Lower lobe of right lung (tissue), 2 donors: ENCODE data around the gene VPS26A. TPM values are rescaled to one million over a fixed set of nuclear protein-coding genes. Genes with fewer than 3 reads are reported as not detected.
"Not testable (repeated sequence)": the region's sequence is repeated elsewhere in the genome, so short reads cannot be mapped to it uniquely, and the experiment has no call there.

ENCODE experiments used
- ATAC-seq, 2 donors: fragments of 200-7000 bp; cut with Tn5 transposase; one replicate each; pipeline ENCODE4 v1.9.1; 2020 to 2022; ENCODE audit warnings: mild to moderate bottlenecking in 2 of 2, moderate library complexity in 2 of 2
- DNase-seq: peaks from one replicate; pipeline ENCODE4 v3.0.0-alpha.2; 2020
- H3K27ac ChIP-seq: fragments of 200-600 bp; one replicate; pipeline ENCODE4 v1.8.0; 2022
- H3K27me3 ChIP-seq: fragments of 200-600 bp; one replicate; pipeline ENCODE4 v1.8.0; 2022; ENCODE audit warnings: low read depth
- H3K36me3 ChIP-seq: fragments of 200-600 bp; one replicate; pipeline ENCODE4 v1.8.0; 2022; ENCODE audit warnings: mild to moderate bottlenecking
- H3K4me1 ChIP-seq: fragments of 200-600 bp; one replicate; pipeline ENCODE4 v1.8.0; 2022
- H3K4me3 ChIP-seq: fragments of 200-600 bp; one replicate; pipeline ENCODE4 v1.8.0; 2022; ENCODE audit warnings: mild to moderate bottlenecking
- H3K9me3 ChIP-seq: fragments of 200-600 bp; one replicate; pipeline ENCODE4 v1.8.0; 2022
- intact Hi-C: fragments of 100-400 bp; cut with DNase I; formaldehyde crosslinking; loops from one replicate; pipeline ENCODE4 v1.11.0; 2022
- total RNA-seq: library from RNA; stranded (reverse); fragmentation: NEBNext Ultra II Directional; extraction: Animal tissue kit (Norgen Biotek cat#: 25700); gene quantifications from one replicate; pipeline ENCODE4 v1.2.1, GENCODE V29; 2021
- TF ChIP-seq, protein P1 (sequence below): fragments of 200-600 bp; IDR thresholded peaks from one replicate; pipeline ENCODE4 v1.8.0; 2022; ENCODE audit warnings: antibody characterized with exemption, mild to moderate bottlenecking
- donor health status: DM: no; HTN: yes; CAD: no; lungs with severe emphysema.

VPS26A gene
- total RNA-seq, 1 donor from 2014 or later: 51.2 TPM

DNA sequence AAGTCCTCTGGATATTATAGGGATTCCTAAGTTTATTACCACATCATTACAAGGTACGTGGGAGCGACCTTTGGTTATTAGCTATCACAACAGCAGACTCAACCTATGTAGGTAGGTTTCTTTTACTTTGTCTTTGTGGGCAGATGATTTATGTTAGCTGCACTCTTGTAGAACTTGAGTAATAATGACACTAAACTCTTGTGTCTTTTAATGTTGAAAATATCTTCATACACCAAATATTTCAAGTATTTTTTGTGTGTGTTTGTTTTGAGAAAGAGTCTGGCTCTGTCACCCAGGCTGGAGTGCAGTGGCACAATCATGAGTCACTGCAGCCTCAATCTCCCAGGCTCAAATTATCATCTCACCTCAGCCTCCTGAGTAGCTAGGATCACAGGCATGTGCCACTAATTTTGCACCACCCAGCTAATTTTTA lies 36.8 kb downstream of the VPS26A start:
- ATAC-seq (no peak), DNase-seq (no peak)
- Histone ChIP-seq H3K27ac (no peak overlapping the region), H3K4me1 (no peaks in the 10 kb centered on the region), H3K4me3 (no peak overlapping the region), H3K36me3 (peaks cover 84% of the 10 kb centered on the region), H3K27me3 (no peaks in the 10 kb centered on the region), H3K9me3 (no peaks in the 10 kb centered on the region)
- intact Hi-C loops: no loop called here
- TF ChIP-seq, protein P1, sequence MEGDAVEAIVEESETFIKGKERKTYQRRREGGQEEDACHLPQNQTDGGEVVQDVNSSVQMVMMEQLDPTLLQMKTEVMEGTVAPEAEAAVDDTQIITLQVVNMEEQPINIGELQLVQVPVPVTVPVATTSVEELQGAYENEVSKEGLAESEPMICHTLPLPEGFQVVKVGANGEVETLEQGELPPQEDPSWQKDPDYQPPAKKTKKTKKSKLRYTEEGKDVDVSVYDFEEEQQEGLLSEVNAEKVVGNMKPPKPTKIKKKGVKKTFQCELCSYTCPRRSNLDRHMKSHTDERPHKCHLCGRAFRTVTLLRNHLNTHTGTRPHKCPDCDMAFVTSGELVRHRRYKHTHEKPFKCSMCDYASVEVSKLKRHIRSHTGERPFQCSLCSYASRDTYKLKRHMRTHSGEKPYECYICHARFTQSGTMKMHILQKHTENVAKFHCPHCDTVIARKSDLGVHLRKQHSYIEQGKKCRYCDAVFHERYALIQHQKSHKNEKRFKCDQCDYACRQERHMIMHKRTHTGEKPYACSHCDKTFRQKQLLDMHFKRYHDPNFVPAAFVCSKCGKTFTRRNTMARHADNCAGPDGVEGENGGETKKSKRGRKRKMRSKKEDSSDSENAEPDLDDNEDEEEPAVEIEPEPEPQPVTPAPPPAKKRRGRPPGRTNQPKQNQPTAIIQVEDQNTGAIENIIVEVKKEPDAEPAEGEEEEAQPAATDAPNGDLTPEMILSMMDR: no peak

GRCh38 chr10:69168493-69168892 lies 44.5 kb downstream of the VPS26A start:
- no peak for DNase-seq
- Histone ChIP-seq H3K4me1 (no peaks in the 10 kb centered on the region), H3K27me3 (no peaks in the 10 kb centered on the region), H3K4me3 (no peak overlapping the region), H3K36me3 (peaks cover 93% of the 10 kb centered on the region), H3K9me3 (no peaks in the 10 kb centered on the region), H3K27ac (no peak overlapping the region)
- TF ChIP-seq, protein P1: no peak
- no peak for ATAC-seq
- intact Hi-C loops: no loop called here

- ATAC-seq: no peak
- no peaks in the 10 kb centered on the region for H3K9me3 ChIP-seq
- H3K27me3 ChIP-seq: no peaks in the 10 kb centered on the region
- no peak for DNase-seq
- no peak overlapping the region for H3K4me3 ChIP-seq
- TF ChIP-seq, protein P1: no peak
- H3K4me1 ChIP-seq: no peaks in the 10 kb centered on the region
- no peak overlapping the region for H3K27ac ChIP-seq
- intact Hi-C loops: no loop called here
- H3K36me3 ChIP-seq: peaks cover 54% of the 10 kb centered on the region
Measured at GRCh38 chr10:69172241-69172982, 48.4 kb downstream of the VPS26A start.

GRCh38 chr10:69175326-69175725 lies 51.3 kb downstream of the VPS26A start:
- H3K27me3 ChIP-seq, H3K4me3 ChIP-seq, intact Hi-C loops, H3K27ac ChIP-seq, H3K4me1 ChIP-seq, DNase-seq, H3K9me3 ChIP-seq, ATAC-seq: not testable (repeated sequence)
- H3K36me3 ChIP-seq: peaks cover 25% of the 10 kb centered on the region

GRCh38 chr10:69176823-69177222 lies 52.8 kb downstream of the VPS26A start:
- Histone ChIP-seq H3K4me1 (peaks cover 22% of the 10 kb centered on the region), H3K27ac (no peak overlapping the region), H3K4me3 (no peak overlapping the region), H3K36me3 (peaks cover 10% of the 10 kb centered on the region), H3K9me3 (no peaks in the 10 kb centered on the region), H3K27me3 (no peaks in the 10 kb centered on the region)
- no peak for DNase-seq
- ATAC-seq: no peak
- intact Hi-C loops: no loop called here
- TF ChIP-seq, protein P1: no peak

DNA sequence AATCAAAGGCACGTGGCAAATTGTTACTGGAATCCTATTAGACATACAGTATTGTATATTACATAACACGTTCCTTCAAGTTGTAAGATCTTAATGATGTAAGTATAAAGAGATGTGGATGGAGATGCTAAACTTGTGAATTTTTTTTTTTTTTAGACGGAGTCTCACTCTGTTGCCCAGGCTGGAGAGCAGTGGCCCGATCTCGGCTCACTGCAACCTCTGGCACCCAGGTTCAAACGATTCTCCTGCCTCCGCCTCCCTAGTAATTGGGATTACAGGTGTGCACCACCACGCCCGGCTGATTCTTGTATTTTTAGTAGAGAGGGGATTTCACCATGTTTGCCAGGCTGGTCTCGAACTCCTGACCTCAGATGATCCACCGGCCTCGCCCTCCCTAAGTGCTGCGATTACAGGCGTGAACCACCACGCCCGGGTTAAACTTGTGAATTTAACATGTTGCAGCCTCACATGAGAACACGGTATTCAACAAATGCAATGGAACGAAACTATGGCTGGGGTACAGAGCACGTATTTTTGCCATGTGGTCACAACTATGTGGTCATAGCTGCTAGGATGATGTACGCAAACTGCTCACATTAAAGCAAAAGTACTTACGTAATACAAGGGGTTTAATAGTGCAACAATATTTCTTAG lies 55.2 kb downstream of the VPS26A start:
- peaks cover 30% of the 10 kb centered on the region for H3K4me1 ChIP-seq
- no peaks in the 10 kb centered on the region for H3K27me3 ChIP-seq
- peak overlapping the region; percentile 96 for H3K27ac ChIP-seq
- TF ChIP-seq, protein P1: no peak
- intact Hi-C loops: no loop called here
- ATAC-seq (peak; percentile 42 to 54), DNase-seq (no peak)
- peaks cover 18% of the 10 kb centered on the region for H3K36me3 ChIP-seq
- no peaks in the 10 kb centered on the region for H3K9me3 ChIP-seq
- H3K4me3 ChIP-seq: peak overlapping the region; percentile 100
